Umbilical cord (tissue), 2 donors: Measurements from ENCODE around the gene DPF3. TPM values are rescaled to one million over a fixed set of nuclear protein-coding genes. Genes with fewer than 3 reads are reported as not detected.

ENCODE experiments used
- DNase-seq: peaks from one replicate; pipeline ENCODE4 v3.0.0-alpha.2; 2015; ENCODE audit warnings: low spot score
- total RNA-seq: library from RNA; depleted of rRNA; stranded (reverse); fragments of >200 nt; gene quantifications from one replicate; pipeline ENCODE4 v1.2.3, GENCODE V29; 2014; ENCODE audit warnings: low replicate concordance; ENCODE audit not compliant: insufficient read depth

DPF3 gene
- total RNA-seq, 1 donor from 2014 or later: 4.6 TPM

DNA sequence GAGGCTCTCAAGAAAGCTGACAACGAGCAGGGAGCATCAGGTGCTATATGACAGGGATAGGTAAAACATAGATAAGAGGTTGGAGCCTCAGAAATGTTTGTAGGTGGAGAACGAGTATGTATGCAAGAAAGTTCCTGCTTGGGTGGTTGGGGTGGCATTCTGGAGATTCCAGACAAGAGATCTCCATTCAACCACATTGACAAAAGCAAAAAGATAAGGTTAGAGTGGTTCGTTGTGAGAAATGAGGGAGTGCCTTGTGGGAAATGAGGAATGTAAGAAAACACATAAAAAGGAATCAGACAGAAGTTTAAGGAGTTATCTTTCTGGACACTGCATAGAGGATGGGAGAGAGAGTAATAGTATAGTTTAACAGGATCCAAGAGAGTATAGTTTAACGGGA, 290.3 kb downstream of the DPF3 start:
- peak; percentile 44 for DNase-seq

DNA sequence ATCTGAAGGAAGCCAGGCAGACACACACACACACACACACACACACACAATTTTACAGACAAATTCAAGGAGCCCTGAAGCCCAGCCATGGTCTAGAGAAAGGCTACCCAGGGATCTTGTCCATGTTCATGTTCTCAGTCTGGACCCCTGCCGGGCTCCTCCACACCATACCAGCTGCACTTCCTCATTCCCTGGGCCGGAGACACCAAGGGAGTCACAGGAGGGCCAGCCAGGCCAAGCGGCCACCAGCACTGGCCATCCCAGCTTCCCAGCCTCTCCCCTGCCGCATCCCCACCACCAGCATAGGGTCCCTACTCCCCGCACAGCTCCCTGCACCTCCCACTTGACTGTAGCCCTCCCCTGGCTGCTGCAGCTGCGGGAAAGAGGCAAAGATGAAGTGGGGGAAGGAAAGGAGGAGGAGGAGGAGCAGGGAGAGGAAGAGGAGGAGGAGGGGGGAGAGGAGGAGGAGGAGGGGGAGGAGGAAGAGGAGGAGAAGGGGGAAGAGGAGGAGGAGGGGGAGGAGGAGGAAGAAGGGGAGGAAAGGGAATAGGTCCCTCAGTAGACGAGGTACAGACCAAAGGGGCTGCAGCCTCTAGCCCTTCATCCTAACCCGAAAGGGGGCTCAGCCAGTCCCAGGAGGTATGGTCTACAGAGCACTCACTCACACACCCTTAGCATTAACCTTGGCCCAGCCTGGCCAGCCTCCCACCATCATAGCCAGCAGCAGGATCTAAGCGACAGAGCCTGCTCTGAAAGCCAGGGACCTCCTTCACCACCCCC, 293.2 kb downstream of the DPF3 start:
- DNase-seq: no peak

DNA sequence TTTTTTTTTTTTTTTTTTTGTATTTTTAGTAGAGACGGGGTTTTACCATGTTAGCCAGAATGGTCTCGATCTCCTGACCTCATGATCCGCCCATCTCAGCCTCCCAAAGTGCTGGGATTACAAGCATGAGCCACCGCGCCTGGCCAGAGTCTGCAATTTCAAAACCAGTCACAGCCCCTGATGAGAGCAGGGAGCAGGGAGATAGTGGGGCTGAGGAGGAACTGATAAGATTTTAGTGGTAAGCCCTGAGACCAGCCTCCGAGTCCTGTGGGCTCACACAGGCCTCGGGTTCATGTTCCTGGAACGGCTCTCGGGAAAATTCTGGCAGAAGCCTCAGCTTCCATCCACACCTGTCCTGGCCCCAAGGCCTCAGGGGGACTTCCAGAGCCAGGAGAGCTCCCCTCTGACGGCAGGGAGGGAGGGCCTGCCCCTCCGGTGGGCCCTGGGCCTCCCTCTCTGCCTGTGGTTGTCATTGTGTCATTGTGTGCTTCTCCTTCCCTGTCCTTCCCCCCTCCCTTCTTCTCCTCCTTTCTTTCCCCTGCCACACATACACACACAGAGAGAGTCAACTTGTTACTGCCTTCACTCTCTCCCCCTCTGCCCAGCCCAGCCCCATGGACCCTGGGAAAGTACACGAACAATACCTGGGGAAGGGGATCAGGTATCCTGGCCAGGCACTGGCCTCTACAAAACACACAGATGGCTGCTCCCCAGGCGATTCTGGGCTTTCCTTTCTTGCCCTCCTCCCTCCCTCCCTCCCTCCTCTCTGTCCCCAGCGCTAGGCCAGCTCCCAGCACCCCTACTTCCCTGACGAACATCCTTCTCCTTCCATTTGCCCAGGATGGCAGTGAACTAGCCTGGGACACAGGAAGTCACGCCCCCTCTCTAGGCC, 294.1 kb downstream of the DPF3 start:
- peak; percentile 65 for DNase-seq

- DNase-seq: no peak
Observed at GRCh38 chr14:72598306-72598705, 295.6 kb downstream of the DPF3 start.

- no peak for DNase-seq
Observed at GRCh38 chr14:72597252-72598233, 296.4 kb downstream of the DPF3 start.

- DNase-seq: no peak
Observed at GRCh38 chr14:72595152-72595862, 298.6 kb downstream of the DPF3 start.

DNA sequence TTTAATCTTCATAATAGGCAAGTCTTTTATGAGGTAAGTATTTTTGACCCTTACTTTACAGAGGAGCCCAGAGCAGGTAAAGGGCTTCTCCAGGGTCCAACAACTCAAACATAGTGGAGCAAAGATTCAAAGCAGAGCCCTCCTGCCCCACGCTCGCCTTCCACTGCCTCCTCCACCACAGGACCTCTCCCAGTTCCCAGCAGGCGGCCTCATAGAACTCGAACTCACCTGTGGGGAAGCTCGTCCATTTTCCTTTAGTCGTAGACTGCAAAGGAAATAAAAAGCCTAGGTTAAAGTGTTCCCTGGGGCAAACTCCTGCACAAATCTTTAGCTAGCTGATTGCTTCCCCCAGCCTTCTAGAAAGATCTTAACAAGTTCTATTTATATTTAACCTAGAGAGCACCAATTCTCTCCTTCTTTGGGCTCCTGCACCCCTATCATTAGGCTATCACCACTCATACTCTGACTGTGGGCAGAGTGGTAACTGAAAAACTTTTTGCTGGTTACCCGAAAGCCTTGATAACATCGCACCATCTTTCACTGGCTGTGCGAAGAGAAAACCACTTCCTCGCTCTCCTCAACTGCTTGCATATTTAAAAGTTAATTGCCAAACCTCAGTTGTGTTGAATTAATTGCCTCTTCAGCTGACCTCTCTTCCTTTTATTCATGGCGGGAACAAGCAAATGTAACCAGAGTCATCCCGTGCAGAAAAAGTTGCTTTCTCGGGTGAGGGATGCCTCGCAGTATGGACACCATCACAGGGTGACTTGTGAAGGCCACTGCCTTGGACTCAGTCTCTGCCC, 299.6 kb downstream of the DPF3 start:
- DNase-seq: no peak

DNA sequence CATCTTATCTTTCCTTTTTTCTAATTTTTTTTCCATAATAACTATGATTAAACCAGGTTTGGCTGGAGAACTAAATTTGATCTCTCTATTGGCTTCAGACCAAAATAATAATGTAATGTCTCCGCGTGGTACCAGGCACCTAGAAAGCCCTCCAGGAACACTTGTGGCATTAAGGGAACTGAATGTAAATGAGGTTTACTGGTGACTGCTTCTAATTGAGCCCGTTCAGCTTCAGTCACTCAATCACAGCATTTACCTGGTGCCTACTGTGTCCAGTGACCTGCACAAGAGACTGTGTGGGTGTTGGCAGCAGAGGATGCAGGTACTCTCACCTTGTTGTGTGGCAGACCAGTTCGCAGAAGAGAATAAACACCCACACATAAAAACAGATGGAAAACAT, 302.5 kb downstream of the DPF3 start:
- no peak for DNase-seq

- no peak for DNase-seq
Observed at GRCh38 chr14:72590577-72590976, 303.3 kb downstream of the DPF3 start.

DNA sequence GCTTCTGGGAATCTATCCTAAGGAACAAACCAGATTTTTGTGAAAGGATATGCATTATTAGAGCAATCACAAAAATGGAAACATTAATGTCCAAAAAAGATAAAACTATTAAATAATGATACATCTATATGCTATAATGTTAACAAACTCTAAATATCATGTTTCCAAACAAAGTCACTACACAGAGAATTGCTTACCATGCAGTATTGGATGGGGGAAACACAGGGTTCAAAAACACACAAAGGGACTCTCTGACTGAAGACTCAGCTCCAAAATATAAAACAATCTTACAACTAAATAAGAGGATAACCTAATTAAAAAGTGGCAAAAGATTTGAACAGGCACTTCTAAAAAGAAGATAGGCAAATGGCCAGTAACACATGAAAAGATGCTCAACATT, 304.2 kb downstream of the DPF3 start:
- DNase-seq: no peak

- DNase-seq: no peak
Observed at GRCh38 chr14:72588521-72588920, 305.4 kb downstream of the DPF3 start.

- no peak for DNase-seq
Observed at GRCh38 chr14:72583316-72584272, 310.3 kb downstream of the DPF3 start.

- DNase-seq: no peak
Observed at GRCh38 chr14:72582582-72582981, 311.3 kb downstream of the DPF3 start.

GRCh38 chr14:72578514-72578913, 315.4 kb downstream of the DPF3 start:
- DNase-seq: no peak

DNA sequence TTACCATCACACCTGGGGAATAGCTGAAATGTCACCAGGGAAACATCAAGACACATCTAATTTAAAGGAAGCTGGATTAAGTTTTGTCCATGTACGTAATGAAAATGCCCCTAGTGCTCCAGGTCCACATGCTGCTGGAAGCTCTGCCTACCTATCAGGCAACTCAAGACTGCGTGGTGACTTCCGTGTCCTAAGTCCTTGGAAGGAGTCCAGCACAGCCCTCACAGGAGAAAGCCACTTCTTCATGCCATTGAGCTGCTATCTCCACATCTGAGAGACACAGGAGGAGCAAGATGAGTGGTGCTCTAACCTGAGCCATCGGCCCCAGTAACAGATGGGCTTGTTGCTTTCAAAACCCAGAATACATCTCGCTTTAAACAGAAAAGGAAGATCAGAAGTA, 316.4 kb downstream of the DPF3 start:
- no peak for DNase-seq

DNA sequence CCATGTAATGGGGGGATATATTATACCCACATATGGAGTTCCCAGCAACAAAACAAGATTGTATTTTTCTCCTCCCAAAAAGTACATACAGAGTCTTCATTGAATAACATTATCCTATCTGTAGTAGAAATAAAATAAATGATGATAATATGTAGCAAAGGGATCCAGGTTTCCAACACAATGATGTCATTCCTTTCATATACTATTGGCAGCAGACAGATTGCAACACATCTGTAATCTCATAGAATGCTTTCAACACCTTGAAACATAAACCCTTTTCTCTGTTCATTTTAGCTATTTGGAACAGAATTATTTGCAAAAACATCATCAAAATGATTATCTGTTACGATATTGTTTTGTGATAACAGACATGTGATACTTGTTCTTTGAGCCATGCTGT, 317.6 kb downstream of the DPF3 start:
- no peak for DNase-seq

DNA sequence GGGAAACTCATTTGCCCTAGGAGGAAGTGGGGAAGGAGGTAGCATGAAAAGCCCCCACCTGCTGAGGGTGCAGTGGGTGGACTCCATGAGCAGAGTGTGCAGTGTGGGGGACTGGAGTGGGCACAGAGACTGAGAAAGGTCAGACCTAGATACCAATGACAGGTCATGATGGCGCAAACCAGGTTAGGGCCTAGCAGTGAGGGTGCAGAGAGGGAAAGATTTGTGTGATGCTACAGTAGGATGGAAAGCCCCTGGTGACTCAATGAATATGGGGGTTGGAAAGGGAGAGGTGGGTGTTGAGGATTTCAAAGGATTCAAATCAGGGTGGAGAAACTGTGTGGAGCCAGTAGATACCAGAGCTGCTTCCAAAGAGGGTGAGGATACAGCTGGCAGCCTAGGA, 319.2 kb downstream of the DPF3 start:
- no peak for DNase-seq

DNA sequence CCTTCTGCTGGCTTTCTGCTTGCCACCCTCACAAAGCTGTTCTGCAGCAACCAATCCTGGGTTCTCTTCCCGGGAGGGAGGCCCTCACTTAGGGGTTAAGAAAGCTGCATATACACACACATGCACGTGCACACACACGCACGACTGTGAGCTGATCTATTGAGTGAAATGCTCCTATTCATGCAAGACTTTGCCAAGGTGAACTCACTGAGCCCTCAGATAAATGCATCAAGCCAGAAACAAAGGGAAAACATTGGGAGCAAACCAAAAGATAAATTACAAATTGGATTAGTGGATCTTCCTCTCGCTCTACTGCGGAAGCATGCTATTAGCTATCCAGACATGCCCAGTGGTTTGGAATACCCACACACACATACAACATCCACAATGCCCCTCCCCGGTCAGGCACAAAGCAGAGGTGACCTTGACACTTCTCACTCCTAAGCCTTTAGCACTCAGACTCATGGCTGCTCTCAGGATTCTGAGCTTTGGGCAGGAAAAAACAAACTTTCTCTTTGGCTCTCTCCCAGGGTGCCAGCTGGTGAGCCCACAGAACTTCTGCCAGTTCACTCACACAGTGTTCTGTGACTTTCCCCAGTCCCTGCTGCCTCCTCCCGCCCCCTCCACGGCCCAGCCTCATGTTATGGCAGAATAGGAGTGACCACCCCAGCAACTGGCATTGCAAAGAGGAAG, 320.0 kb downstream of the DPF3 start:
- no peak for DNase-seq
